ENCODE data around the gene RBBP5.

Gene RBBP5

DNA sequence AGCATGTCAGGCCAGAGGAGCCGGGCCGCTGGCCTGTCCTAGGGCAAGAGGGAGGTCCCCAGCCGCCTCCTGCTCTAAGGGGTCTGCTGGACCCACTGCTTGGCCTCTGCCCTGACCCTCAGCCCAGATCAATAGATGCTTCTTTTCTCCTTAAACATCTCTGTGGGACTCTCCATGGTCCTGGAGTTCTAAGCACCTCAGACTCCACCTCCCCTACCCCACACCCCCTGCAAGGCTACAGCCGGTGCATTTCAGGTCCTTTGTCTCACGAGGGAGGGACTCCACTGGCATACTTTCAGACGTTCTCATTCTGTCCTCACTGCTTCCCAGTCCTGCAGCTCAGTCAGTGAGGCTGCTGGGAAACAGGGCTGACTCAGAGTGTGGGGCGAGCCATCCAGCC lies 67.8 kb downstream of the RBBP5 start:
- no peak for DNase-seq

DNA sequence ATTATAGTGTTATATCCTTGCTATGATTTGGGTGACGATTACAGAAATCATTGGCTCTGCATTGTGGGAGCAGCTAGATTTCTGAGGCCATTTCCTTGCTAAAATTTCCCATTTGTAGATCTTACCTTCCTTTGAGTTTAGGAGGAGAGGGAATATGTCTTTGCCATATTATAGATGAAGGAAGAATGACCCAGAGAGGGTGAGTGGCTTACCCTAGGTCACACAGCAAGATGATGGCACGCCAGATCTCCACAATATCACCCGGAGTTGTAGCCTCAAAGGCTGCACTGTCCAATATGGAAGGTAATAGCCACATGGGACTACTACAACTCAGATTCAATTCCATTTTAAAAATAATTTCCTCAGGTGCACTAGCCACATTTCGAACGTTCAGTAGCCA lies 68.5 kb downstream of the RBBP5 start:
- no peak for DNase-seq

DNA sequence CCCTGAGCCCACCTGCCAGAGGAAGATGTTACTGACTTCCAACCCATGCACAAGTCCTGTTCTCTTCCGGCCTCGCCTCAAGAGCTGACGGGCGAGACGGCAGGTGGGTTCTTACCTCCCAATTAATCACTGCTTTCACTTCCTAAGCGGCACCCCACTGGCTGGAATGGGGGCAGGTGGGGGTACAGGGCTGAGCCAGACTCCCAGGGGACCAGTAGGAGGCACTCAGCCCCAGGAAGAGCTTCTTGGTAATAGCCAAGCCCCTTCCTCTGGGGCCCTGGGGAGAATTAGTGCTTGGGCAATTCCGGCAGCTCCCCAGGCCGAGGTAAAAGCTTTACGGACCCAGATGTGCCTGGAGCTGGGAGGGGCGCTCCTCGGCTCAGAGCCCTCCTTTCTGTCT lies 69.1 kb downstream of the RBBP5 start:
- no peak for DNase-seq

DNA sequence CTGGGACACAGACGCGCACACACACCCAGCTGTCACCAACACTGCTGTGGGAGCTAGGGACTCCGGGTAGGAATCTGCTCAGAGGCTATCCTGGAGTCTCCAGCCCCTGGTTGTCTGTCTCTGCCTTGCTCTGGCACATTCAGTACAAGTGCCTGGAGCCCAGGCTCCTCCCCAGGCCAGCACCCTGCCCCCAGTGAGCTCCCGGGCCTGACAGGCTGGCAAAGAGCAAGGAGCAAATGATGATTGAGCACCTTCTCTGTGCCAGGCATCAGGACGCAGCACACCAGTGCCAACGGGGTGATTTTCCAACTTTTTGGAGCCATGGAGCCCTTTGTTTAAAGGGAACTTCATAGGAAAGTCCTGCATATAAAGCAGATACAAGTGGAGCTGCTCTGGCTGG lies 72.3 kb downstream of the RBBP5 start:
- DNase-seq = no peak

DNA sequence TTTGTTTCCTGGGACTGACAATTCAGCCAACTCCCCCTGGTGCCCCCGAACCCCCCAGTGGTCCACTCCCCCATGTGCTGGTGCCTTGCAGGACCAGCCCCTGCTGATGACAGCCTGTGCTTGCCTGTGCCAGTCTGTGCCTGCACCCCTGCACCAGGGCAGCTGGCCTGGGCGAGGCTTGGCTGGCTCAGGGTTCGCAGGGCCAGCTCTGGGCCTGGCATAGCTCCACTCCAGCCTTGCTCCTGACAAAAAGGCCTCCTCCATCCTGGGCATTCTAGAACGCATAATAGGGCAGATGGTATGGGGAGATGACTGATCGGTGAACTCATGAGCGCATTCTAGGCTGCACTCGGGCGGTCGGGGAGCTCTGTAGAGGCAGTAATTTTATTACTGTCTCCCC lies 73.4 kb downstream of the RBBP5 start:
- no peak for DNase-seq

DNA sequence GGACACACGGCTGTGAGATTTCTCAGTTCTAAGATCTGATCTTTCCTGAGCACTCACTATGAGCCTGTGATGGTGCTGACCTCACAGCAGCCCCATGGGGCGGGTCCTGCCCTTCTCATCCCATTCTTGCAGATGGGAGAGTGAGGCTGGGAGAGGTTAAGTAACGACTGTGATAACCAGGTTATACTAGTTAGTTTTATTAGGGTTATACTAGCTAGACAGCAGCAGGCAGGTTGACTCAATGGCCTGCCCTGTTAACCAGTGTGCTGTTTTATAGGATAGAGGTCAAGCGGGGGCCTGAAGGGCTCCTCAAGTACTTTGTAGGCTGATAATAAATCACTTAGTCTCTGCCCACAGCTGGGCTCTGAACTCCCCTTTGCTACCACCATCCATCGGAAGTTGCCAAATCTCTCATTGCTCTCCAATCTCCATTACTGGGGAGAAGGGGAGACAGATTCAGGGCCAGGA lies 74.0 kb downstream of the RBBP5 start:
- DNase-seq = no peak

DNA sequence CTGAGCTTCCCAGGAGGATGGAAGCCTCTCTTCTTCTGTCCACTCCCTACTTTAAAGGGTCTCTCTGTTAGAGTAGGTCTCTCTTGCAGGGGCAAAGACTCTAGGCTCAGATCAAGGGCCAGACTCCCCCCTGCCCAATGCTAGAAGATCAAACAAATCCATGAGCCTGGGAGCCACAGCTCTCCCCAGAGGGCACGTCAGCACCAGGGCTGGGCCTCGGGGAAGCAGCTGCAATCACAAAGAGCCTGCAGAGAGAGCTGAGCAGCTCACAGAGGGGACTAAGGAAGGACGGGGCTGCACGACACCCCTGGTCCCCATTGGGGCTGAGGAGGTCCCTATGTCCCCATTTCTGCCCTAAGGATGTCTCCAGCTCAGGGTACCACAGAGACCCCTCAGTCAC lies 74.9 kb downstream of the RBBP5 start:
- DNase-seq = no peak

DNA sequence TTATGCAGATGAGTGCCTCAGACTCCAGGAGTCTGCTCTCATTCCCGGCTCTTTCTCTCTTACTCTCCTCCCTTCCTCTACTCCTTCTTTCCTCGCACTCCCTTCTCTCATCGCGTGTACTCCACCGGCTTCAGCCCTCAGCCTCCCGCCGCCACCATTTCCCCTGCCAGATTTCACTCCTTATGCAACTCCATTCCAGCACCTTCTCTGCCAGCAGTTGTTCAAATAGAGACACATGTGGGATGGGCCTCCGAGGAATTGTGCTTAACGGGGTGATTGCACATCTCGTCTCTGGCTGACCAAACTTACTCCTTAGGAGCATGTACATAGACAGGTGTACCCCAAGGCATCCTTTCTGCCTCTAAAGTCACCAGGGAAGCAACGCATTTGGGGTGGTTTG lies 76.6 kb downstream of the RBBP5 start:
- no peak for DNase-seq

DNA sequence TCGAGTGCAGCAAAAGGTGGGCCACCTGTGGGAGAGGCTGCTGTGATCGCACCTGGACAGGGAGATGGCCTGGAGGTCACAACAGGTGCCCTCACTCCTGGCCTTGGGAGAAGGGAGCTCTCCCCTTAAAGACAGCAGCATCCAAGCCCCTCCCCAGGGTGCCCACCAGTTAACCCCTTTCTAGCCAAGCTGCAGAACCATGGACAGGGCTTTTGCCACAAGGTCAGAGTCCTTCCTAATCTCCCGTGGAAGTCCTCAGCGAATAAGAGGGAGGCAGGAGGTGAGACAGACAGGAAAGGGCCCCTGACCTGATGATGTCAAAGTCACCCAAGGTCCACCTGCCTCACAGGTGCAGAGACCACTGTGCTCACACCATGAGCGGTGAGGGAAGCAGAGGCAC lies 77.0 kb downstream of the RBBP5 start:
- DNase-seq = no peak

DNA sequence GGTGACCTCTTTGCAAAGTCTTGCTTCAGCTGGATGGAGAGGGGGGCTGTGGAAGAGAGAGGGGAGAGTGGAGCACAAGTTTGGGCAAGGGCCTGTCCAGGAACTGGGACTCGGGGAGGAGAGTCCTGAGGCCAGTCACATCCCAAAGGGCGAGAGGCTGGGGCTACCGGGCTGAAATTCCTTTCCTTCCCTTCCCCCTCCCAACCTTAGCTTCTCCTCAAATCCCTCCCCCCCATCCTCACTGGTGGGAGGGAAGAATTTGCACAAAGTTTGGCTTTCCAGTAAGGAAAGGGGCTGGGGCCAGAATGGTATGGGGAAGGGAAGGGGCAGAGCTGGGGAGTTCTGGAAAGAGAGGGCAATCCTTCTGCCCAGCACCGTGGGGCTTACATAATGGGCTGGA lies 77.9 kb downstream of the RBBP5 start:
- no peak for DNase-seq

DNA sequence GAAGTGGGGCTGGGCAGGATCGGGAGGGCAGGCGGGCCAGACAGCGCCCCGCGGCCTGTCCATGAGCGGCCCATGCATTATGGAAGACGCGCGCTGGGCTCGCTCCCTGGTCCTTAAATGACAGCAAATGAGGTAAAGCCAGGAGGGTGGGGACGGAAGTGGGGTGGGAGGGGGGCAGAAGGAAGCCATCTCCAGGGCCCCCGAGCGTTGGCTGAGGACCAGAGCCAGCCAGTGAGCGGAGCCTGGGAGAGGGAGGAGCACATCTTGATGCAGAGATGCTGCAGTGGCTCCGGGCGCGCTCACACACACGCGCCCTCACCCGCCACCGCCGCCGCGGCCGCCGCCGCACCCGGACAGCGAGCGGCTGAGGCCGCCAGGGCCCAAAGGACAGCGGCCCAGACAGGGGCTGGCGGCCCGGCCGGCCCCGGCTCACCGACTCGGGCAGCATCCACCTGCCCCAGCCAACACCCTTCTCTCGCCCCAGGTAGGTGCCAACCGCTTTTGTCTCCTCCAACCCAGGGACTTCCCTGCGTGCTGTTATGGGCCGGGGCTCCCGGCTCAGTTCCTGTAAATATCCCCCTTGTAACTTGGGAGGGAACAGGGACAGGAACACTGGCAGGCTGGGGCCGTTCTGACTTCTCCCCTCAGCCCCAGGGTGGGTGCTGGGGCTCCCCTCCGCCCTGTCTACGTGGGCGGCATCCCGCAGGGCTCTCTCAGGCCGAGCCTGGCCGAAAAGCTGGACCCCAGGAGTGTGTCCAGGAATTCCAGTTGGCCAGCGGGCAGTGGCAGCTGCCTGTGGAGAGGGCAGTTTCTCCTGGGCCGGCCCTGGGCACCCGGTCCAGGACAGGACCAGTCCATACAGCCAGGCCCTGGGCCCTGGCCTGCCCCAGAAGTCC lies 78.6 kb downstream of the RBBP5 start, which contains the start of gene CNTN2:
CNTN2 (plus strand) TSS at position 302 of the 896 bp plus-strand sequence. CDS start 9,974 bp downstream, outside the sequence.
- no peak for DNase-seq

DNA sequence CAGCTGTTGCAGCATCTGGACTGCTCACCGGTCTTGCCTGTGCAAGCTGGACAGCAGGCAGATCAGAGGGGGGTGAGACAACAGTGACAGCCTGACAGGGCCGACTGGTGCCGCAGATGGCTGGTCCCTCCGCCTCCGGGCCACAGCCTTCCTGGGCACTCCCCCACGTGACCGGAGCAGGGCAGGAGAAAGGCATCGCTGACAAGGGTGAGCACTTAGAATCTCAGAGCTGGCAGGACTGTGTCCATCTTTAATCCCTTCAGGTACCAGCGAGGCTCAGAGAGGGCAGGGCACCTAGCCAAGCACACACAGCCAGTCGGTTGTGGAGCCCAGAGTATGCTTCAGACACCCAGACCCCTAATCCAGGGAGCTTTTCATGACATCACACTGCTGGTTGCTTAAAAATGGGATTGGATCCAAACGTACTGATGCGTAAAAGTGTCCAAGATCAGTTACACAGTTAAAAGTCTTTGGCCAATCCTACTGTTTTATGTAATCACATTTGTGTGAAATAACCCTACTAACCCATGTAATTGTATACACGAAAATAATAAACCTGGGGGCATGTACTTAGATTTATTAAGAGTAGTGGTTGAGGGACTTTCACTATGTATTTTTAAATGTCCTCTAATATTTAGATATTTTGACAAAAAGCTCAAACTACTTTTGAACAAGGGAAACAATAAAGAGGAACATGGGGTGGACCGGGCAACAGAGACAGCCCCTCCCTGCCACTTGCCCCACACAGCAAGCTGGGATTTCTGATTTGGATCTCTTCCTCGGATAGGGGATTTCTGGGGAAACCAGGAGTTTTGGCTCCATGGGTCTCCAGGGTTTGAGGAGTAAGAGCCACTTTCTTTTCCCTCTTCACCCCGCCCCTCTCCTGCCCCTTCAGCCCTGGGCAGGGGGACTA lies 79.5 kb downstream of the RBBP5 start:
- no peak for DNase-seq

DNA sequence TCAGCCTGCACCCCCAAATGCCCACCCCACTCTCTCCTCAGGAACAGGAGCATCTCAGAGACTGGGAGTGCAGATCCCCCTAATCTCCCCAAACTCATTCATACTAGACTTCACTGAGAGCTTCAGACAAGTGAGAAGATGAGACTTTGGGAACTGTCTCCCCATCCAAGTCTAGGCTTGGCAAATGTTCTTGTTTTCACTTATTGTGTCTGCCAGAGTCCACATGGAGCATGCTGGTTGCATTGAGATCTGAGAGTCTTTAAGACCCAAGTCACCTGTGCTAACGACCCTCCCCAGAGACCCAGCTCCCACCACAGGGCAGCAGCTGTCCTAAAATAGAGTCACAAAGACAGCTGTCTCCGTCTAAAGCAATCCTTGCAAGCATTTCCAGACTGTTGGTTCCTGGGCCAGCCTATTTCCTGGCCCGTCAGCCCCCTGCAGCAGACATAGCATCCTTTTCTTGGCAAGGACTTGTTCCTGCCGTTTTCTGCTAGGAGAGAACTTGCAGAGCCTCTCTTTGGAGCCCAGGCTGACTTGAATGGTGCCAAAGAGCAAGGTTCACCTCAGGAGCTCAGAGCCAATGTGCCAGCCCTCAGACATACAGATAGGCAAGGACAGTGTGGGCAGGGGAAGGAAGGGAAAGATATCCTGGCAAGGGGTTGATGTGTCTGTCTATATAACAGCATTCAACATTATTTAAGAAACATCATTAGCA lies 80.6 kb downstream of the RBBP5 start:
- no peak for DNase-seq

DNA sequence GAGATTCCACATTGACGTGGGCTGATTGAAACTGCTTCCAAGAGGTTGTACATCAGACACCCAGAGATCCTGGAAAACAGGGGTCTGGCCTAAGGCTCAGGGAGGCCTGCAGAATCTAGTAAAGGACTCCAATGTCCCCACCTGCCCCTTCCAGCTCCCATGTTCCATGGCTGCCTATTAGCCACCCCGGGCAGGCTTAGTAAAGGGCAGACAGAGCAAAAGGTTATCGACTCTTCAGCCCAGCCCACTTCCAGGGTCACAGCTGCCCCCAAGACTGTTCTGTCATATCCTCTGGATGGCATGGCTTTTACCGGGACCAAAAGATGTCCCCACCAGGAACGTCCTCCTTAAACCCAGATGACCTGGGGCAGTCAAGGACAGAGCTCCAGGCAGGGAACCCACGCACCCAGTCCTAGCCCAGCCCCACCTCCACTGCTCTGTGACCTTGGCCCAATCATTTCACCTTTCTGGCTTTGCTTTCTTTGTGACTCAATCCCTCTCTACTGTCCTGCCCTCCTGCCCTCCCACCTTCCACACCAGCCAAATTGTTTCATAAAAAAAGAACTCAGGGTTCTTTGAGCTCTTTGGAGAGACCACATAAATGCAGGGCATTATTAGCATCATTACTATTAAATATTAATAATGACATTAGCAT lies 83.5 kb downstream of the RBBP5 start:
- no peak for DNase-seq

DNA sequence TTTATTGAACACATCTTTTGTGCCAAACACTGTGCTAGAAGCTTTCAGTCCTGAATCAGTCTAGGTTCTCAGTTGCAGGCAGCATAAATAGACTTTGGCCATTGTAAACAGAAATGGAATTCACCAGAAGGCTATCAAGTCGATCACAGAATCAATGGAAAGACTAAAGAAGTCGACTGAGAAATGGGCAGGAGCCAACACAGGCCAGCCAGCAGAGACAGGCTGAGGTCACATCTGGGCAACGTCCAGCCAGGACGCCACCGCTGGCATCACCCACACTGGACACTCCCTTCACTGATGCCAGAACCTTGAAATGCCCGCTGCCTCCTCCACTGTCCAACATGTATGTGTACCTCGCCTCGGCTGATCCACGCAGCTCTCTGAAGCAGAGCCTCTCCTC lies 84.2 kb downstream of the RBBP5 start:
- no peak for DNase-seq

Measured in activated CD8-positive, alpha-beta memory T cell treated with anti-CD3 and anti-CD28 coated beads for 24 hours (primary cell).